Keratinocyte (primary cell): ENCODE results near the gene TOB2.

Source experiments
- CTCF ChIP-seq, 3 experiments: IDR thresholded peaks in 1 of 3; conservative IDR thresholded peaks in 1 of 3; optimal IDR thresholded peaks in 1 of 3; 2 replicates in 2 of 3; 3 replicates in 1 of 3; pipeline versions ENCODE3 to v1.5.1; 2011; ENCODE audit warnings: low read length in 3 of 3, mild to moderate bottlenecking in 3 of 3, moderate library complexity in 2 of 3, control low read depth in 1 of 3, inconsistent platforms in 1 of 3; ENCODE audit not compliant: insufficient read depth in 2 of 3; ENCODE audit errors: extremely low read depth in 1 of 3
- EZH2 ChIP-seq: IDR thresholded peaks from one replicate; pipeline ENCODE4 v1.6.1; 2012; ENCODE audit warnings: inconsistent platforms, mild to moderate bottlenecking, low read length, moderate library complexity

GRCh38 chr22:41458161-41458728 lies 11.6 kb upstream of the TOB2 start:
- no peak for TF ChIP-seq EZH2
- TF ChIP-seq CTCF (optimal IDR thresholded peaks at IDR 0.05 in 1 of 3, IDR thresholded peaks at IDR 0.05 in 1 of 3, conservative IDR thresholded peaks at IDR 0.05 in 1 of 3; ENCODE audit: extremely low read depth in 1 of 3, insufficient read depth in 2 of 3, low read length in 3 of 3), result no peak
